A549 (cell line): Measurements from ENCODE around the gene NT5C2. TPM values are rescaled to one million over a fixed set of nuclear protein-coding genes. Genes with fewer than 3 reads are reported as not detected.

Experiments used
- ATAC-seq, 2 experiments: fragments of 200-7000 bp in 1 of 2; fragments of >200 bp in 1 of 2; cut with Nextera tagmentation in 1 of 2; cut with Tn5 transposase in 1 of 2; 3 replicates each; pipeline versions ENCODE4 v1.8.0 to v1.9.1; 2018 to 2020; ENCODE audit warnings: mild to moderate bottlenecking in 1 of 2, moderate library complexity in 1 of 2
- CTCF ChIA-PET: fragments of 300-600 bp; sonication (Branson Sonifier 250); formaldehyde crosslinking; extraction: SDS; loops from one replicate; lab custom pipeline; 2021; ENCODE audit warnings: antibody characterized with exemption, inconsistent platforms; lab: Yijun Ruan, JAX
- POLR2A ChIA-PET: fragments of 350-600 bp; formaldehyde crosslinking; extraction: SDS; loops from one replicate; lab custom pipeline; 2021; ENCODE audit warnings: antibody characterized with exemption, inconsistent platforms; lab: Yijun Ruan, JAX
- DNase-seq, 2 experiments: peaks; one replicate each; pipeline versions ENCODE4 v3.0.0 to v3.0.0-alpha.2; 2011 to 2016; ENCODE audit warnings: low read depth in 1 of 2, low spot score in 1 of 2
- FAIRE-seq: peaks from 2 replicates; lab custom pipeline; 2011; peaks lifted over from hg19 to GRCh38; lab: Jason Lieb, UNC
- H3K27ac ChIP-seq, 2 experiments: fragments of >200 bp; sonication (Bioruptor Twin); formaldehyde crosslinking; 3 replicates each; pipeline ENCODE4 v1.5.1; 2016 to 2017
- H3K4me1 ChIP-seq: fragments of >200 bp; sonication (Bioruptor Twin); formaldehyde crosslinking; 3 replicates; pipeline ENCODE4 v1.6.1; 2016
- H3K4me2 ChIP-seq: fragments of >200 bp; sonication (Bioruptor Twin); formaldehyde crosslinking; 3 replicates; pipeline ENCODE4 v1.6.1; 2016
- H3K4me3 ChIP-seq: fragments of >200 bp; sonication (Bioruptor Twin); formaldehyde crosslinking; 3 replicates; pipeline ENCODE4 v1.5.1; 2016
- H3K9me3 ChIP-seq: fragments of >200 bp; sonication (Bioruptor Twin); formaldehyde crosslinking; 3 replicates; pipeline ENCODE4 v1.6.1; 2016
- BHLHE40 ChIP-seq: IDR thresholded peaks from 2 replicates; pipeline ENCODE4 v1.6.1; 2012; ENCODE audit warnings: low read depth, low read length, inconsistent platforms
- CBX2 ChIP-seq: fragments of 200-600 bp; sonication (generic); IDR thresholded peaks from 2 replicates; pipeline ENCODE4 v1.6.1; 2016; ENCODE audit warnings: low read depth, mild to moderate bottlenecking, borderline replicate concordance
- CBX8 ChIP-seq: fragments of 200-600 bp; sonication (generic); IDR thresholded peaks from 2 replicates; pipeline ENCODE4 v1.6.1; 2016
- CEBPB ChIP-seq, 2 experiments: fragments of >200 bp in 1 of 2; sonication (Bioruptor Twin) in 1 of 2; formaldehyde crosslinking in 1 of 2; IDR thresholded peaks; 2 replicates each; pipeline ENCODE4 v1.6.1; 2012 to 2016
- EP300 ChIP-seq, 2 experiments: fragments of >200 bp; sonication (Bioruptor Twin); formaldehyde crosslinking; IDR thresholded peaks; 2 replicates in 1 of 2; 3 replicates in 1 of 2; pipeline ENCODE4 v1.6.1; 2016 to 2017
- FOSB ChIP-seq: fragments of 250-450 bp; sonication (Bioruptor Pico); IDR thresholded peaks from 2 replicates; pipeline ENCODE4 v1.5.0; 2020; ENCODE audit warnings: mild to moderate bottlenecking, moderate library complexity
- FOSL2 ChIP-seq, 2 experiments: fragments of 450-650 bp in 1 of 2; fragments of >200 bp in 1 of 2; sonication (Bioruptor Twin) in 1 of 2; formaldehyde crosslinking; IDR thresholded peaks; 2 replicates each; pipeline versions ENCODE4 v1.5.0 to v1.6.1; 2016 to 2020; ENCODE audit warnings: mild to moderate bottlenecking in 1 of 2, moderate library complexity in 1 of 2
- GATA3 ChIP-seq: IDR thresholded peaks from 2 replicates; pipeline ENCODE4 v1.6.1; 2012; ENCODE audit warnings: borderline replicate concordance
- HEYL ChIP-seq: fragments of 250-450 bp; sonication (Bioruptor Pico); IDR thresholded peaks from 2 replicates; pipeline ENCODE4 v1.8.0; 2021; ENCODE audit warnings: mild to moderate bottlenecking, moderate library complexity
- HOXB13 ChIP-seq: fragments of 250-450 bp; sonication (Bioruptor Pico); IDR thresholded peaks from 2 replicates; pipeline ENCODE4 v1.5.0; 2020; ENCODE audit warnings: low read depth, mild to moderate bottlenecking, moderate library complexity
- MAZ ChIP-seq: fragments of 150-350 bp; IDR thresholded peaks from 2 replicates; pipeline ENCODE4 v1.6.1; 2014; ENCODE audit warnings: antibody characterized with exemption, low read depth, low read length, borderline replicate concordance
- NPAS2 ChIP-seq: fragments of 250-450 bp; sonication (Bioruptor Pico); IDR thresholded peaks from 2 replicates; pipeline ENCODE4 v1.8.0; 2022; ENCODE audit warnings: mild to moderate bottlenecking, moderate library complexity, borderline replicate concordance
- PHF8 ChIP-seq: fragments of 200-600 bp; sonication (generic); IDR thresholded peaks from 2 replicates; pipeline ENCODE4 v1.6.1; 2016; ENCODE audit warnings: low read depth, mild to moderate bottlenecking, antibody characterized with exemption, moderate library complexity, borderline replicate concordance
- POLR2AphosphoS2 ChIP-seq: conservative IDR thresholded peaks from 2 replicates; pipeline ENCODE4 v1.6.1; 2012; ENCODE audit warnings: low read length, improper control_type of control experiment, inconsistent platforms
- RAD21 ChIP-seq, 2 experiments: fragments of >200 bp in 1 of 2; sonication (Bioruptor Twin) in 1 of 2; formaldehyde crosslinking in 1 of 2; IDR thresholded peaks in 1 of 2; conservative IDR thresholded peaks in 1 of 2; 2 replicates in 1 of 2; 3 replicates in 1 of 2; pipeline ENCODE4 v1.6.1; 2012 to 2018; ENCODE audit warnings: inconsistent platforms in 1 of 2
- RFX5 ChIP-seq: fragments of 450-650 bp; IDR thresholded peaks from 2 replicates; pipeline ENCODE4 v1.7.1; 2014; ENCODE audit warnings: antibody characterized with exemption, mild to moderate bottlenecking, moderate library complexity
- RNF2 ChIP-seq: fragments of 200-600 bp; sonication (generic); IDR thresholded peaks from 2 replicates; pipeline ENCODE4 v1.6.1; 2016; ENCODE audit warnings: low read depth, mild to moderate bottlenecking, antibody characterized with exemption, moderate library complexity, borderline replicate concordance
- SMC3 ChIP-seq: fragments of >200 bp; sonication (Bioruptor Twin); formaldehyde crosslinking; IDR thresholded peaks from 3 replicates; pipeline ENCODE4 v1.6.1; 2018; ENCODE audit warnings: inconsistent platforms
- WGBS: methylation state at CpG from one replicate; pipeline ENCODE4 v1.1.6; 2017; ENCODE audit errors: missing lambda C conversion rate; 5-methylcytosine and 5-hydroxymethylcytosine counted together
- polyA plus RNA-seq, 4 experiments: library from polyadenylated mRNA; depleted of rRNA in 3 of 4; stranded (reverse); fragments of >200 nt; fragmentation: RNase III in 1 of 4; extraction: RNeasy Plus Mini Kit Qiagen cat#74134 plus additional on column Dnase treatment in 1 of 4; gene quantifications; 2 replicates in 3 of 4; 3 replicates in 1 of 4; pipeline ENCODE4 v1.2.3, GENCODE V29; 2011 to 2017
- TF ChIP-seq, protein P1 (sequence below): IDR thresholded peaks from 2 replicates; pipeline ENCODE4 v1.6.1; 2012
- TF ChIP-seq, protein P2 (sequence below): fragments of 450-650 bp; IDR thresholded peaks from 2 replicates; pipeline ENCODE4 v1.6.1; 2014; ENCODE audit warnings: antibody characterized with exemption

Gene NT5C2
- polyA plus RNA-seq, 2 of the 4 experiments (the other 2 are of a cell fraction): 86.4 to 177 TPM

DNA sequence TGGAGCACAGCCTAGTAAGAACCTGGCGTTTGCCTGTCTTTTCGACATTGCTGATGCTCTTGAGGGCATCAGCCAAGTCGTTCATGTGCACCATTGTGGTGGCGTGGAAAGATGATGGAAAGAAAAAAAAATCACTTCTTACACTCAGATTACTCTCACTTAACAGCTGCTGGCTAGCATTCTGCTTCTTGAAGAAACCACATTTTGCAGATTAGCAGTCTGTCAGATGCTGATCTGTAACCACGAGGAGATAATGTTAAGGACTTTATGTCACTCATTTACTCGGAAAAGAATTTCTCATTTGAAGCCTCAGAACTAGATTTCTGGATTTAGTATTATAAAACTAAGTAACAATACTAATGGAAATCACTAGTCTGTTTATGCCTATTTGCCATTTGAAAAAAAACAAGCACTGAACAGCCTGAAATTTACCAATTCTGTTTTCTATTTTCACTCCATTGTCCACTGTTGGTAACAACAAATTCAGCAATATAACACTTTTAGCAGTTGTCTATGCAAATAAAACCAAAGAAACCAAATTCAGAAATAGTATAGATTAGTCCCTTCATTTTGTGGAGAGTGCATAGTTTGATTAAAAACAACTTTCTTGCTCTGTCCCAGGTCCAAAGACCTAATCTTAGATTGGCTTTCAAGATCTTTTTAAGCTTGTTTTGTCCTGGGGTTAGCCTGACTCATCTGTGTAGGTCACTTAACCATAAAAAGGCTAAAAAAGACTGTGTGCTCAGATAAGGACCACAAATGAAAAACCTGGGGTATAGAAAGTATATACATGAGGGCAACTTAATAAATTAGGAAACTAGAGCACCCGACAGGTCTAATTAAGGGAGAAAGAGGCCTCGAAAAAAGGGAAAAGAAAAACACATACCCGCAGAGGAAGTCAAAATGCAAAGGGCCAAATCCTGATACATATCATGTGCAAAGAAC, 67.5 kb downstream of the NT5C2 start:
- WGBS: 87% methylated on average over 9 of the region's 9 CpGs
- DNase-seq: no peak
- no peak for FAIRE-seq
- H3K4me2 ChIP-seq: peak overlapping the region; percentile 58; the same call in 1 of the 3 replicates
- ATAC-seq: no peak
- no peaks in the 10 kb centered on the region for H3K9me3 ChIP-seq
- peaks cover 57% of the 10 kb centered on the region for H3K4me1 ChIP-seq
- POLR2A ChIA-PET: no interaction called here
- no peak for TF ChIP-seq CBX8
- no peak for TF ChIP-seq BHLHE40
- no peak for TF ChIP-seq CBX2
- TF ChIP-seq RAD21 (conservative IDR thresholded peaks at IDR 0.05 in 1 of 2, IDR thresholded peaks at IDR 0.05 in 1 of 2): no peak
- TF ChIP-seq POLR2AphosphoS2: no peak
- TF ChIP-seq, protein P1, sequence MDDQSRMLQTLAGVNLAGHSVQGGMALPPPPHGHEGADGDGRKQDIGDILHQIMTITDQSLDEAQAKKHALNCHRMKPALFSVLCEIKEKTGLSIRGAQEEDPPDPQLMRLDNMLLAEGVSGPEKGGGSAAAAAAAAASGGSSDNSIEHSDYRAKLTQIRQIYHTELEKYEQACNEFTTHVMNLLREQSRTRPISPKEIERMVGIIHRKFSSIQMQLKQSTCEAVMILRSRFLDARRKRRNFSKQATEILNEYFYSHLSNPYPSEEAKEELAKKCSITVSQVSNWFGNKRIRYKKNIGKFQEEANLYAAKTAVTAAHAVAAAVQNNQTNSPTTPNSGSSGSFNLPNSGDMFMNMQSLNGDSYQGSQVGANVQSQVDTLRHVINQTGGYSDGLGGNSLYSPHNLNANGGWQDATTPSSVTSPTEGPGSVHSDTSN: no peak
- no peak for TF ChIP-seq CEBPB (IDR thresholded peaks at IDR 0.05)
- TF ChIP-seq SMC3: no peak
- TF ChIP-seq HEYL (CRISPR knock-in tag): no peak
- TF ChIP-seq RFX5: no peak
- TF ChIP-seq HOXB13 (CRISPR knock-in tag): no peak
- no peak for TF ChIP-seq FOSL2 (IDR thresholded peaks at IDR 0.05)
- no peak for TF ChIP-seq FOSL2 (CRISPR knock-in tag; IDR thresholded peaks at IDR 0.05)
- no peak for TF ChIP-seq NPAS2 (CRISPR knock-in tag)
- TF ChIP-seq FOSB (CRISPR knock-in tag): no peak
- TF ChIP-seq RNF2: no peak
- no peak for TF ChIP-seq GATA3
- no peak for TF ChIP-seq MAZ
- no peak for TF ChIP-seq EP300 (IDR thresholded peaks at IDR 0.05)
- H3K4me3 ChIP-seq: no peak overlapping the region
- CTCF ChIA-PET: interaction anchor here (0.6 to 4.2 kb wide), 4 partner anchors 9 to 119 kb away, joined by 3 to 12 read pairs (median 4); no protein-coding TSS in a partner anchor
- no peak overlapping the region for H3K27ac ChIP-seq

DNA sequence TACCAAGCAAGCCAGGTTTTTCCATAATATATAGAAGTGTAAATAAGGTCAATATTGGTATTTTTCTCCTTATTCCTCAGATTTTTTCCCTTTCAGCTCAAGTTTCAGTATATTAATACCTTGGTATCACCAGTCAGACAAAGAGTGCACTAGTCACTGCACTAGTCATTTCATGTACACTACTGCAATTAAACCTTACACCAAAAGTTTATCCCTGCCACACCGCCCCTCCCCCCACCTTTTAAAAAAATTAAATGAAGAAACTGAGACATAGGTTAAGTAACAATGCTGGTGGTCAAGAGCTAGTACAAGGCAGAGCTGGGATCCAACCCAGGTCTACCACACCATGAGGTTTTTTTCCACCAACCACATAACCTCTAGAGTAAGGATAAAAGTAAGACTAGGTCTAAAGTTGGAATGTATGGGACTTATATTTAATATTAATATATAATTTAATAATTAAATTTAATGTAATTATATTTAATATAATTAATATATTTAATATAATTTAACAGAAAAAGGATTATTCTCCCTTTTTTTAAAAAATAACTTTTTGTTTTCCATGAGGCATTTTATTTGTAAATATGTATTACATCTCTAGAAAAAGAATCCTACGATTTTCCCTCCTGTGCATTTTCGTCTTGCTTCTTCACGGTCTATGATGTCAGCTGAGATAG, 68.5 kb downstream of the NT5C2 start:
- POLR2A ChIA-PET: interaction anchor here (0.5 kb wide), 1 partner anchor 107 kb away, joined by 3 read pairs; no protein-coding TSS in a partner anchor
- H3K27ac ChIP-seq: no peak overlapping the region
- TF ChIP-seq, protein P2, sequence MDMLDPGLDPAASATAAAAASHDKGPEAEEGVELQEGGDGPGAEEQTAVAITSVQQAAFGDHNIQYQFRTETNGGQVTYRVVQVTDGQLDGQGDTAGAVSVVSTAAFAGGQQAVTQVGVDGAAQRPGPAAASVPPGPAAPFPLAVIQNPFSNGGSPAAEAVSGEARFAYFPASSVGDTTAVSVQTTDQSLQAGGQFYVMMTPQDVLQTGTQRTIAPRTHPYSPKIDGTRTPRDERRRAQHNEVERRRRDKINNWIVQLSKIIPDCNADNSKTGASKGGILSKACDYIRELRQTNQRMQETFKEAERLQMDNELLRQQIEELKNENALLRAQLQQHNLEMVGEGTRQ: no peak
- no peak for TF ChIP-seq PHF8
- TF ChIP-seq, all 56 proteins: peak for 0
- CTCF ChIA-PET: interaction anchor here (1.2 to 4.2 kb wide), 3 partner anchors 16 to 120 kb away, joined by 4 to 12 read pairs (median 7); no protein-coding TSS in a partner anchor
- H3K4me2 ChIP-seq: peak overlapping the region; percentile 58
- H3K9me3 ChIP-seq: no peaks in the 10 kb centered on the region
- H3K4me1 ChIP-seq: peaks cover 65% of the 10 kb centered on the region
- FAIRE-seq (no peak), ATAC-seq (no peak), DNase-seq (no peak)
- WGBS: 73% methylated on average over 4 of the region's 4 CpGs
- no peak overlapping the region for H3K4me3 ChIP-seq
